K562 (cell line): ENCODE measurements around the gene ABHD17C.

Experiments
- CC2D1A ChIP-seq: fragments of 450-650 bp; IDR thresholded peaks from 2 replicates; pipeline ENCODE4 v1.6.1; 2017; ENCODE audit warnings: mild to moderate bottlenecking
- ELF2 ChIP-seq: fragments of 250-450 bp; sonication (Bioruptor Pico); IDR thresholded peaks from 2 replicates; pipeline ENCODE4 v1.5.0; 2021; ENCODE audit warnings: mild to moderate bottlenecking
- HCFC1 ChIP-seq: IDR thresholded peaks from 2 replicates; pipeline ENCODE4 v1.6.1; 2012; ENCODE audit warnings: low read depth, low read length, improper control_type of control experiment
- HIVEP1 ChIP-seq: fragments of 250-450 bp; sonication (Bioruptor Pico); IDR thresholded peaks from 2 replicates; pipeline ENCODE4 v1.4.0; 2020; ENCODE audit warnings: mild to moderate bottlenecking
- HNRNPL ChIP-seq: fragments of 200-400 bp; formaldehyde crosslinking; IDR thresholded peaks from 2 replicates; pipeline ENCODE4 v1.6.1; 2017; ENCODE audit warnings: low read depth, mild to moderate bottlenecking, low read length
- SMARCE1 ChIP-seq: fragments of 450-650 bp; IDR thresholded peaks from 2 replicates; pipeline ENCODE4 v1.7.1; 2016; ENCODE audit warnings: mild to moderate bottlenecking
- SMC3 ChIP-seq: conservative IDR thresholded peaks from 2 replicates; pipeline ENCODE4 v1.6.1; 2011; ENCODE audit warnings: low read depth, low read length, improper control_type of control experiment; ENCODE audit not compliant: insufficient read depth

DNA sequence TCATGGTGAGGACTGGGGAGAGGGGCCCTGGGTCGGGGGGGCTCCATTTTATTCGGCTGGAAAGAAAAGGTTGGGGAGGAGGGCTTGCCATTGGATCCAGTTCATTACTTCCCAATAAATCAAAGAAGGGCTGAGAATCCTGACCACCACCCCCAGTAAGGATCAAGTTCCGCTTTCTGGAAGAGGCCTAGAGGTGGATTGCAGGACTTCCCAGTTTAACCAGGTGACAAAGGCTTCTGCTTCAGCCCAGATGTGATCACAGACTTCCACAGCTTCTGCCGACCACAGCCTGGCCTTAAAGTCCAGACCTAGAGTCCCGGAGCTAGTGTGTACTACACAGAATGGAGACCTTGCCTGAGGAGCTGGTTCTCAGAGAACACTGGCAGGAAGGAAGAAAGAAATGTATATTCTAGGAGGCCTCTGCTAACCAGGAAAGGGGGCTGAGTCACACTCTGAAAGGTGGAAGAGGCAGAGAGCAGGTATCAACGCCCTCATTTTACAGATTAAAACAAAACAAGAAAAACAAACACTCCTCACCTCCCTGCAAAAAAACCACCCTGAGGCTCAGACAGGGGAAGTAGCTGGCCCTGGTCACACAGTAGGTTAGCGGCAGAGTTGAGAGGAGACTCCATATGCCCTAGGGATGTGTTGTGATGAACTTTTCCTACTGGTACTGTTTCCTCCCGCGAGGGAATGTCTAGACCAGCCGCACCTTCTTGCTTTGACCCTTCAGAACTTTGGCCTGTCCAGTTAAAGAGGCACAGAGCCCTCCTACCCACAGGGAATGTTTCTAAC, 82.9 kb downstream of the ABHD17C start:
- TF ChIP-seq HCFC1 (no peak), SMARCE1 (no peak), SMC3 (no peak), HIVEP1 (CRISPR knock-in tag) (no peak), ELF2 (CRISPR knock-in tag) (no peak), HNRNPL (no peak), CC2D1A (no peak)
